ENCODE results near the gene ANKRD11.
"Not testable (repeated sequence)": the region's sequence is repeated elsewhere in the genome, so short reads cannot be mapped to it uniquely, and the experiment has no call there.

Gene ANKRD11

GRCh38 chr16:89362540-89363223 is 127.7 kb downstream of the ANKRD11 start:
- not testable (repeated sequence) for DNase-seq

- DNase-seq, result peak in 1 of 2 donors; percentile 27
Measured at GRCh38 chr16:89361751-89362539, 128.4 kb downstream of the ANKRD11 start.

GRCh38 chr16:89360760-89361435 is 129.5 kb downstream of the ANKRD11 start:
- DNase-seq, result peak; percentile 75 to 77

GRCh38 chr16:89359264-89360147 is 130.9 kb downstream of the ANKRD11 start:
- DNase-seq, result no peak

- DNase-seq, result peak; percentile 47 to 61
Measured at GRCh38 chr16:89358030-89359005, 132.0 kb downstream of the ANKRD11 start.

- peak in 1 of 2 donors; percentile 39 for DNase-seq
Measured at GRCh38 chr16:89357055-89357816, 133.1 kb downstream of the ANKRD11 start.

GRCh38 chr16:89355686-89356085 is 134.7 kb downstream of the ANKRD11 start:
- DNase-seq, result no peak

- DNase-seq, result no peak
Measured at GRCh38 chr16:89355007-89355406, 135.4 kb downstream of the ANKRD11 start.

- no peak for DNase-seq
Measured at GRCh38 chr16:89354325-89354724, 136.0 kb downstream of the ANKRD11 start.

GRCh38 chr16:89352091-89352681 is 138.2 kb downstream of the ANKRD11 start:
- no peak for DNase-seq

GRCh38 chr16:89351645-89352044 is 138.7 kb downstream of the ANKRD11 start:
- no peak for DNase-seq

- no peak for DNase-seq
Measured at GRCh38 chr16:89350701-89351380, 139.5 kb downstream of the ANKRD11 start.

GRCh38 chr16:89349947-89350633 is 140.3 kb downstream of the ANKRD11 start:
- DNase-seq, result no peak

GRCh38 chr16:89347807-89348206 is 142.6 kb downstream of the ANKRD11 start:
- no peak for DNase-seq

GRCh38 chr16:89346869-89347268 is 143.5 kb downstream of the ANKRD11 start:
- DNase-seq, result no peak

GRCh38 chr16:89345642-89346150 is 144.7 kb downstream of the ANKRD11 start:
- no peak for DNase-seq

- DNase-seq, result no peak
Measured at GRCh38 chr16:89344846-89345611, 145.3 kb downstream of the ANKRD11 start.

GRCh38 chr16:89344458-89344834 is 145.9 kb downstream of the ANKRD11 start:
- DNase-seq, result no peak

All from CD4-positive, alpha-beta T cell treated with Interleukin-4 for 1 hour (primary cell).